Activated T-helper 9 cell treated with anti-CD3 and anti-CD28 coated beads, Interleukin-2, amount 50 U/mL, for 16 hours (primary cell): ENCODE results near the gene ALDH3A1.

ENCODE experiments used
- DNase-seq: peaks from one replicate; pipeline ENCODE4 v3.0.0-alpha.2; 2020; ENCODE audit warnings: low read depth

ALDH3A1 gene

GRCh38 chr17:19703828-19704613 is 44.1 kb downstream of the ALDH3A1 start:
- no peak for DNase-seq

- no peak for DNase-seq
These were observed 44.8 kb downstream of the ALDH3A1 start for GRCh38 chr17:19703106-19703827.

- no peak for DNase-seq
These were observed 45.9 kb downstream of the ALDH3A1 start for GRCh38 chr17:19702217-19702641.
